HL-60 (cell line): Measurements from ENCODE around the gene GPR108. TPM values are rescaled to one million over a fixed set of nuclear protein-coding genes. Genes with fewer than 3 reads are reported as not detected.

Source experiments
- DNase-seq, 2 experiments: peaks; one replicate each; pipeline ENCODE4 v3.0.0-alpha.2; 2010 to 2020; ENCODE audit warnings: low read depth in 1 of 2, low spot score in 1 of 2
- H3K27ac ChIP-seq: fragments of 250-450 bp; sonication (Bioruptor Pico); replicated peaks from 2 replicates; pipeline ENCODE4 v1.5.1; 2020; ENCODE audit warnings: mild to moderate bottlenecking, moderate library complexity
- H3K27me3 ChIP-seq: fragments of 250-450 bp; sonication (Bioruptor Pico); 2 replicates; pipeline ENCODE4 v1.5.1; 2021; ENCODE audit warnings: mild to moderate bottlenecking, moderate library complexity; ENCODE audit not compliant: insufficient read depth, poor library complexity, severe bottlenecking
- H3K4me3 ChIP-seq: replicated peaks from 2 replicates; pipeline ENCODE4 v1.5.1; 2011; ENCODE audit warnings: mild to moderate bottlenecking, control low read depth, low read length; ENCODE audit not compliant: insufficient read depth
- GABPA ChIP-seq: IDR thresholded peaks from 2 replicates; pipeline ENCODE4 v1.6.1; 2012; ENCODE audit warnings: low read depth
- POLR2AphosphoS5 ChIP-seq: IDR thresholded peaks from 2 replicates; pipeline ENCODE4 v1.6.1; 2012; ENCODE audit warnings: low read depth
- SPI1 ChIP-seq: IDR thresholded peaks from 2 replicates; pipeline ENCODE4 v1.6.1; 2012; ENCODE audit warnings: low read depth, mild to moderate bottlenecking, borderline replicate concordance
- microRNA-seq: library from miRNA; unstranded; fragments of <30 nt; microRNA quantifications from one replicate; pipeline ENCODE4, GENCODE V29; 2018
- TF ChIP-seq, protein P1 (sequence below): IDR thresholded peaks from 2 replicates; pipeline ENCODE4 v1.6.1; 2012; ENCODE audit warnings: low read depth; ENCODE audit not compliant: insufficient replicate concordance
- TF ChIP-seq, protein P2 (sequence below): IDR thresholded peaks from one replicate; pipeline ENCODE4 v1.5.1; 2011; ENCODE audit warnings: low read length, control low read depth, inconsistent platforms; ENCODE audit not compliant: insufficient read depth

Gene GPR108

DNA sequence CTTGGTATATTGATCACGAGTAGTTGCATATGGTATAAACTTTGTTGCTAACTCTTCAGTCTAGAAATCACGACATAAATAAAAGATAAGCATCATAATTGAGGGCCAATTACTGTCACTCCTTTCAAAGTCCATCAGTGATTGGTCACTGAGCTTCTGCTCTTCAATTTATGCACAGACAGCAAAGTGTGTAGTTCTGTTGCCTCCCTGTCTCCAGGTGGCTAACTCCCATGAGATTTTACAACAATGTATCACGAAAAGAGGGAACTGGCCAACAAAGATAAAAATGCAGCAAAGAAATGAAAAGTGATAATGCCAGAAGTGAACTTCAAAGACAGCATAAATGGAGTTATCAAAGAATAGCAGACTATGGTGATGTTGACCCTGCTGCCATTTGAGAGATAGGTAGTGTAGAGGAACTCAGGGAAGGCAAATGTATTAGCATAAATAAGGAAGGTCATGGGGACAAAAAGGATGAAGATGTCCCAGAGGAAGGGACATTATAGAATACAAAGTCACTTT, 54.7 kb downstream of the GPR108 start:
- TF ChIP-seq POLR2AphosphoS5 (no peak), GABPA (no peak), SPI1 (no peak)
- TF ChIP-seq, protein P1, sequence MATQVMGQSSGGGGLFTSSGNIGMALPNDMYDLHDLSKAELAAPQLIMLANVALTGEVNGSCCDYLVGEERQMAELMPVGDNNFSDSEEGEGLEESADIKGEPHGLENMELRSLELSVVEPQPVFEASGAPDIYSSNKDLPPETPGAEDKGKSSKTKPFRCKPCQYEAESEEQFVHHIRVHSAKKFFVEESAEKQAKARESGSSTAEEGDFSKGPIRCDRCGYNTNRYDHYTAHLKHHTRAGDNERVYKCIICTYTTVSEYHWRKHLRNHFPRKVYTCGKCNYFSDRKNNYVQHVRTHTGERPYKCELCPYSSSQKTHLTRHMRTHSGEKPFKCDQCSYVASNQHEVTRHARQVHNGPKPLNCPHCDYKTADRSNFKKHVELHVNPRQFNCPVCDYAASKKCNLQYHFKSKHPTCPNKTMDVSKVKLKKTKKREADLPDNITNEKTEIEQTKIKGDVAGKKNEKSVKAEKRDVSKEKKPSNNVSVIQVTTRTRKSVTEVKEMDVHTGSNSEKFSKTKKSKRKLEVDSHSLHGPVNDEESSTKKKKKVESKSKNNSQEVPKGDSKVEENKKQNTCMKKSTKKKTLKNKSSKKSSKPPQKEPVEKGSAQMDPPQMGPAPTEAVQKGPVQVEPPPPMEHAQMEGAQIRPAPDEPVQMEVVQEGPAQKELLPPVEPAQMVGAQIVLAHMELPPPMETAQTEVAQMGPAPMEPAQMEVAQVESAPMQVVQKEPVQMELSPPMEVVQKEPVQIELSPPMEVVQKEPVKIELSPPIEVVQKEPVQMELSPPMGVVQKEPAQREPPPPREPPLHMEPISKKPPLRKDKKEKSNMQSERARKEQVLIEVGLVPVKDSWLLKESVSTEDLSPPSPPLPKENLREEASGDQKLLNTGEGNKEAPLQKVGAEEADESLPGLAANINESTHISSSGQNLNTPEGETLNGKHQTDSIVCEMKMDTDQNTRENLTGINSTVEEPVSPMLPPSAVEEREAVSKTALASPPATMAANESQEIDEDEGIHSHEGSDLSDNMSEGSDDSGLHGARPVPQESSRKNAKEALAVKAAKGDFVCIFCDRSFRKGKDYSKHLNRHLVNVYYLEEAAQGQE, result no peak
- TF ChIP-seq, protein P2, sequence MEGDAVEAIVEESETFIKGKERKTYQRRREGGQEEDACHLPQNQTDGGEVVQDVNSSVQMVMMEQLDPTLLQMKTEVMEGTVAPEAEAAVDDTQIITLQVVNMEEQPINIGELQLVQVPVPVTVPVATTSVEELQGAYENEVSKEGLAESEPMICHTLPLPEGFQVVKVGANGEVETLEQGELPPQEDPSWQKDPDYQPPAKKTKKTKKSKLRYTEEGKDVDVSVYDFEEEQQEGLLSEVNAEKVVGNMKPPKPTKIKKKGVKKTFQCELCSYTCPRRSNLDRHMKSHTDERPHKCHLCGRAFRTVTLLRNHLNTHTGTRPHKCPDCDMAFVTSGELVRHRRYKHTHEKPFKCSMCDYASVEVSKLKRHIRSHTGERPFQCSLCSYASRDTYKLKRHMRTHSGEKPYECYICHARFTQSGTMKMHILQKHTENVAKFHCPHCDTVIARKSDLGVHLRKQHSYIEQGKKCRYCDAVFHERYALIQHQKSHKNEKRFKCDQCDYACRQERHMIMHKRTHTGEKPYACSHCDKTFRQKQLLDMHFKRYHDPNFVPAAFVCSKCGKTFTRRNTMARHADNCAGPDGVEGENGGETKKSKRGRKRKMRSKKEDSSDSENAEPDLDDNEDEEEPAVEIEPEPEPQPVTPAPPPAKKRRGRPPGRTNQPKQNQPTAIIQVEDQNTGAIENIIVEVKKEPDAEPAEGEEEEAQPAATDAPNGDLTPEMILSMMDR, result no peak
- no peaks in the 10 kb centered on the region for H3K27me3 ChIP-seq
- no peak for DNase-seq
- no peak overlapping the region for H3K27ac ChIP-seq
- no peak overlapping the region for H3K4me3 ChIP-seq

DNA sequence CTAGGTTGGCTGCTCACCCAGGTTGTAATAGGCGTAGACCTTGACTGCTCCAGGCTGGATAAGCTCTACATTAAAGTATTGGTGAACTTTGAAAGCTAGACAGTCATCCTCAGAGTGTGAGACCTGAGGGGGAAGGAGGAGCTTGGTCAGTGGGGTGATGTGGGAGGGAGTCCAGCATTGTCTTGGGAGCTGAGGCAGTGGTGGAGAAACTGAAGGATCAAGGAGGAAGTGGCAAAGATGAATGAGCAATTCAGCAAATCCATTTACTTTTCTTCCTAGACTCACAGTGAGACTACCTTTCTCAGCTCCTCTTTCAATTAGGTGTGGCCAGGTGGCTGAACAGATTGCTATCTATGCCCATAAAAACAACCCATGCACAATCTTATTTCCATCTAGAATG, 57.2 kb downstream of the GPR108 start:
- TF ChIP-seq, protein P2, result no peak
- TF ChIP-seq SPI1, result peak; percentile 54; the same call in 1 of the 2 replicates
- no peak for DNase-seq
- H3K27me3 ChIP-seq, result no peaks in the 10 kb centered on the region
- H3K4me3 ChIP-seq, result no peak overlapping the region
- no peak overlapping the region for H3K27ac ChIP-seq

Small RNA genes within 50 kb of the gene (microRNA-seq; reads per million reads assigned to microRNA genes)
- gene MIR6791, result not detected
